HUES48 (cell line): ENCODE data around the gene FANCC.

ENCODE experiments used
- H3K27ac ChIP-seq: one replicate; pipeline ENCODE4 v1.7.0; 2013; ENCODE audit warnings: low read depth, low read length, inconsistent platforms
- H3K27me3 ChIP-seq: 2 replicates; pipeline ENCODE4 v1.6.1; 2013; ENCODE audit warnings: mild to moderate bottlenecking, low read length; ENCODE audit not compliant: control insufficient read depth, insufficient read depth
- H3K36me3 ChIP-seq: 2 replicates; pipeline ENCODE4 v1.6.1; 2013; ENCODE audit warnings: low read length; ENCODE audit not compliant: control insufficient read depth, insufficient read depth
- H3K4me1 ChIP-seq: 2 replicates; pipeline ENCODE4 v1.6.1; 2013; ENCODE audit warnings: mild to moderate bottlenecking, low read length; ENCODE audit not compliant: control insufficient read depth, insufficient read depth
- H3K4me3 ChIP-seq: 2 replicates; pipeline ENCODE4 v1.5.1; 2013; ENCODE audit warnings: mild to moderate bottlenecking, low read depth, low read length
- H3K9ac ChIP-seq: 2 replicates; pipeline ENCODE4 v1.6.1; 2013; ENCODE audit warnings: mild to moderate bottlenecking, low read depth, low read length, moderate library complexity
- H3K9me3 ChIP-seq: 2 replicates; pipeline ENCODE4 v1.6.1; 2013; ENCODE audit warnings: low read length; ENCODE audit not compliant: control insufficient read depth, insufficient read depth

FANCC gene

GRCh38 chr9:95264954-95265615 is 52.4 kb downstream of the FANCC start:
- H3K36me3 ChIP-seq = no peaks in the 10 kb centered on the region
- H3K9me3 ChIP-seq = no peaks in the 10 kb centered on the region
- no peak overlapping the region for H3K27ac ChIP-seq
- no peak overlapping the region for H3K9ac ChIP-seq
- peaks cover 20% of the 10 kb centered on the region; the same call in 1 of the 2 replicates for H3K4me1 ChIP-seq
- no peaks in the 10 kb centered on the region for H3K27me3 ChIP-seq
- no peak overlapping the region for H3K4me3 ChIP-seq

- Histone ChIP-seq H3K9me3 (no peaks in the 10 kb centered on the region), H3K36me3 (no peaks in the 10 kb centered on the region), H3K9ac (no peak overlapping the region), H3K27me3 (no peaks in the 10 kb centered on the region), H3K4me1 (peaks cover 12% of the 10 kb centered on the region; the same call in 1 of the 2 replicates), H3K27ac (no peak overlapping the region), H3K4me3 (no peak overlapping the region)
Observed at GRCh38 chr9:95261890-95262289, 55.6 kb downstream of the FANCC start.

- Histone ChIP-seq H3K36me3 (peaks cover 3% of the 10 kb centered on the region; the same call in 1 of the 2 replicates), H3K4me1 (0 out of 2 replicates have a peak, but pooled peaks cover 9% of the 10 kb centered on the region), H3K27me3 (no peaks in the 10 kb centered on the region), H3K4me3 (no peak overlapping the region), H3K9me3 (no peaks in the 10 kb centered on the region), H3K27ac (no peak overlapping the region), H3K9ac (no peak overlapping the region)
Observed at GRCh38 chr9:95250462-95251221, 66.9 kb downstream of the FANCC start.

GRCh38 chr9:95249986-95250385 is 67.5 kb downstream of the FANCC start:
- 0 out of 2 replicates have a peak, but pooled peaks cover 9% of the 10 kb centered on the region for H3K4me1 ChIP-seq
- no peak overlapping the region for H3K4me3 ChIP-seq
- H3K36me3 ChIP-seq = peaks cover 3% of the 10 kb centered on the region; the same call in 1 of the 2 replicates
- no peak overlapping the region for H3K9ac ChIP-seq
- no peaks in the 10 kb centered on the region for H3K9me3 ChIP-seq
- no peak overlapping the region for H3K27ac ChIP-seq
- H3K27me3 ChIP-seq = no peaks in the 10 kb centered on the region

GRCh38 chr9:95246547-95246946 is 71.0 kb downstream of the FANCC start:
- Histone ChIP-seq H3K9me3 (no peaks in the 10 kb centered on the region), H3K4me1 (0 out of 2 replicates have a peak, but pooled peaks cover 9% of the 10 kb centered on the region), H3K9ac (no peak overlapping the region), H3K27me3 (no peaks in the 10 kb centered on the region), H3K4me3 (no peak overlapping the region), H3K27ac (no peak overlapping the region), H3K36me3 (peaks cover 3% of the 10 kb centered on the region; the same call in 1 of the 2 replicates)

- H3K27ac ChIP-seq = no peak overlapping the region
- H3K27me3 ChIP-seq = no peaks in the 10 kb centered on the region
- no peak overlapping the region for H3K4me3 ChIP-seq
- no peaks in the 10 kb centered on the region for H3K9me3 ChIP-seq
- H3K36me3 ChIP-seq = peaks cover 3% of the 10 kb centered on the region; the same call in 1 of the 2 replicates
- no peaks in the 10 kb centered on the region for H3K4me1 ChIP-seq
- H3K9ac ChIP-seq = no peak overlapping the region
Observed at GRCh38 chr9:95242613-95243012, 74.9 kb downstream of the FANCC start.

GRCh38 chr9:95239071-95239470 is 78.4 kb downstream of the FANCC start:
- no peak overlapping the region for H3K9ac ChIP-seq
- H3K9me3 ChIP-seq = no peaks in the 10 kb centered on the region
- no peaks in the 10 kb centered on the region for H3K27me3 ChIP-seq
- H3K36me3 ChIP-seq = no peaks in the 10 kb centered on the region
- no peak overlapping the region for H3K4me3 ChIP-seq
- H3K4me1 ChIP-seq = no peaks in the 10 kb centered on the region
- H3K27ac ChIP-seq = no peak overlapping the region

- H3K27me3 ChIP-seq = no peaks in the 10 kb centered on the region
- no peaks in the 10 kb centered on the region for H3K36me3 ChIP-seq
- H3K27ac ChIP-seq = no peak overlapping the region
- no peaks in the 10 kb centered on the region for H3K4me1 ChIP-seq
- H3K9ac ChIP-seq = no peak overlapping the region
- H3K9me3 ChIP-seq = no peaks in the 10 kb centered on the region
- no peak overlapping the region for H3K4me3 ChIP-seq
Observed at GRCh38 chr9:95237336-95237735, 80.2 kb downstream of the FANCC start.

GRCh38 chr9:95230046-95230445 is 87.5 kb downstream of the FANCC start:
- H3K9me3 ChIP-seq = no peaks in the 10 kb centered on the region
- no peaks in the 10 kb centered on the region for H3K27me3 ChIP-seq
- no peak overlapping the region for H3K27ac ChIP-seq
- H3K9ac ChIP-seq = no peak overlapping the region
- no peaks in the 10 kb centered on the region for H3K4me1 ChIP-seq
- no peaks in the 10 kb centered on the region for H3K36me3 ChIP-seq
- no peak overlapping the region for H3K4me3 ChIP-seq

GRCh38 chr9:95229230-95229915 is 88.1 kb downstream of the FANCC start:
- Histone ChIP-seq H3K4me1 (no peaks in the 10 kb centered on the region), H3K27ac (no peak overlapping the region), H3K4me3 (no peak overlapping the region), H3K9ac (no peak overlapping the region), H3K9me3 (no peaks in the 10 kb centered on the region), H3K27me3 (no peaks in the 10 kb centered on the region), H3K36me3 (no peaks in the 10 kb centered on the region)

- H3K9ac ChIP-seq = no peak overlapping the region
- no peaks in the 10 kb centered on the region for H3K27me3 ChIP-seq
- no peak overlapping the region for H3K4me3 ChIP-seq
- H3K36me3 ChIP-seq = no peaks in the 10 kb centered on the region
- no peaks in the 10 kb centered on the region for H3K4me1 ChIP-seq
- H3K27ac ChIP-seq = no peak overlapping the region
- H3K9me3 ChIP-seq = no peaks in the 10 kb centered on the region
Observed at GRCh38 chr9:95226921-95227320, 90.6 kb downstream of the FANCC start.
